H9 (cell line): ENCODE results near the gene TMEM132C. TPM values are rescaled to one million over a fixed set of nuclear protein-coding genes. Genes with fewer than 3 reads are reported as not detected.

Source experiments
- DNase-seq: peaks from one replicate; pipeline ENCODE4 v3.0.0-alpha.2; 2017
- H2AFZ ChIP-seq: one replicate; pipeline ENCODE4 v1.6.1; 2013; ENCODE audit warnings: mild to moderate bottlenecking, low read length, control low read depth, moderate library complexity
- H2AK5ac ChIP-seq: 2 replicates; pipeline ENCODE4 v1.6.1; 2013; ENCODE audit warnings: low read length, control low read depth, mixed read lengths; ENCODE audit not compliant: insufficient read length
- H2BK120ac ChIP-seq: one replicate; pipeline ENCODE4 v1.6.1; 2013; ENCODE audit warnings: low read depth, mild to moderate bottlenecking, low read length, control low read depth, inconsistent platforms; ENCODE audit not compliant: poor library complexity, severe bottlenecking
- H2BK12ac ChIP-seq: 2 replicates; pipeline ENCODE4 v1.6.1; 2013; ENCODE audit warnings: low read length, control low read depth, mixed read lengths, low read depth; ENCODE audit not compliant: insufficient read length
- H2BK15ac ChIP-seq: 2 replicates; pipeline ENCODE4 v1.6.1; 2013; ENCODE audit warnings: low read depth, low read length, control low read depth
- H2BK20ac ChIP-seq: one replicate; pipeline ENCODE4 v1.6.1; 2013; ENCODE audit warnings: low read depth, mild to moderate bottlenecking, low read length, control low read depth, inconsistent platforms; ENCODE audit not compliant: poor library complexity, severe bottlenecking
- H2BK5ac ChIP-seq: 2 replicates; pipeline ENCODE4 v1.6.1; 2013; ENCODE audit warnings: low read length, control low read depth, mixed read lengths; ENCODE audit not compliant: insufficient read length
- H3K14ac ChIP-seq: 2 replicates; pipeline ENCODE4 v1.6.1; 2013; ENCODE audit warnings: low read length, control low read depth; ENCODE audit not compliant: insufficient read depth
- H3K18ac ChIP-seq: 2 replicates; pipeline ENCODE4 v1.6.1; 2013; ENCODE audit warnings: low read depth, mild to moderate bottlenecking, mixed read lengths, low read length, control low read depth; ENCODE audit not compliant: insufficient read length
- H3K23ac ChIP-seq: 2 replicates; pipeline ENCODE4 v1.6.1; 2013; ENCODE audit warnings: low read length, control low read depth, mixed read lengths, low read depth; ENCODE audit not compliant: insufficient read length
- H3K23me2 ChIP-seq: 2 replicates; pipeline ENCODE4 v1.6.1; 2013; ENCODE audit warnings: low read depth, mild to moderate bottlenecking, mixed read lengths, low read length, control low read depth; ENCODE audit not compliant: insufficient read length, poor library complexity, severe bottlenecking
- H3K27ac ChIP-seq: 2 replicates; pipeline ENCODE4 v1.5.1; 2013; ENCODE audit warnings: low read length, control low read depth, mixed read lengths, low read depth; ENCODE audit not compliant: insufficient read length
- H3K27me3 ChIP-seq: 2 replicates; pipeline ENCODE4 v1.6.1; 2013; ENCODE audit warnings: low read length, control low read depth, inconsistent platforms; ENCODE audit not compliant: insufficient read depth
- H3K4ac ChIP-seq: 2 replicates; pipeline ENCODE4 v1.6.1; 2013; ENCODE audit warnings: low read depth, mild to moderate bottlenecking, control low read depth, inconsistent platforms, low read length, moderate library complexity
- H3K4me1 ChIP-seq: 2 replicates; pipeline ENCODE4 v1.6.1; 2013; ENCODE audit warnings: low read length, control low read depth, inconsistent platforms; ENCODE audit not compliant: insufficient read depth
- H3K4me2 ChIP-seq: 2 replicates; pipeline ENCODE4 v1.6.1; 2013; ENCODE audit warnings: low read length, control low read depth, mixed read lengths; ENCODE audit not compliant: insufficient read length, insufficient read depth
- H3K56ac ChIP-seq: 2 replicates; pipeline ENCODE4 v1.6.1; 2013; ENCODE audit warnings: low read depth, mild to moderate bottlenecking, mixed read lengths, low read length, control low read depth; ENCODE audit not compliant: insufficient read length
- H3K79me1 ChIP-seq: 2 replicates; pipeline ENCODE4 v1.6.1; 2013; ENCODE audit warnings: low read depth, mild to moderate bottlenecking, moderate library complexity, low read length, control low read depth, inconsistent platforms; ENCODE audit not compliant: insufficient read depth, poor library complexity, severe bottlenecking
- H3K79me2 ChIP-seq: 2 replicates; pipeline ENCODE4 v1.6.1; 2013; ENCODE audit warnings: low read length, control low read depth, inconsistent platforms; ENCODE audit not compliant: insufficient read depth
- H3K9ac ChIP-seq: 2 replicates; pipeline ENCODE4 v1.6.1; 2013; ENCODE audit warnings: low read length, control low read depth, mixed read lengths; ENCODE audit not compliant: insufficient read length; ENCODE audit errors: extremely low read depth
- H3K9me3 ChIP-seq: one replicate; pipeline ENCODE4 v1.6.1; 2013; ENCODE audit warnings: low read depth, low read length, inconsistent platforms; ENCODE audit not compliant: control insufficient read depth
- H3T11ph ChIP-seq: one replicate; pipeline ENCODE4 v1.6.1; 2013; ENCODE audit warnings: mild to moderate bottlenecking, low read length, control low read depth, inconsistent platforms
- H4K20me1 ChIP-seq: one replicate; pipeline ENCODE4 v1.6.1; 2013; ENCODE audit not compliant: control insufficient read depth, insufficient read length, insufficient read depth
- H4K5ac ChIP-seq: 2 replicates; pipeline ENCODE4 v1.6.1; 2013; ENCODE audit warnings: low read depth, mild to moderate bottlenecking, mixed read lengths, low read length, control low read depth; ENCODE audit not compliant: insufficient read length
- H4K8ac ChIP-seq: replicated peaks from 2 replicates; pipeline ENCODE4 v1.6.1; 2013; ENCODE audit warnings: low read length, control low read depth, mixed read lengths, low read depth; ENCODE audit not compliant: insufficient read length
- H4K91ac ChIP-seq: 2 replicates; pipeline ENCODE4 v1.6.1; 2013; ENCODE audit warnings: low read depth, mild to moderate bottlenecking, moderate library complexity, mixed read lengths, low read length, control low read depth; ENCODE audit not compliant: insufficient read length
- H3K27ac Mint-ChIP-seq, 3 experiments: 2 replicates in 2 of 3; 3 replicates in 1 of 3; pipeline ENCODE4 v1.8.0; 2020 to 2021; ENCODE audit warnings: mixed read lengths in 3 of 3, mild to moderate bottlenecking in 1 of 3, moderate library complexity in 1 of 3
- H3K27me3 Mint-ChIP-seq: 2 replicates; pipeline ENCODE4 v1.8.0; 2021; ENCODE audit warnings: low read depth, mild to moderate bottlenecking, moderate library complexity, mixed read lengths
- H3K36me3 Mint-ChIP-seq, 3 experiments: 2 replicates in 2 of 3; 3 replicates in 1 of 3; pipeline ENCODE4 v1.8.0; 2020 to 2021; ENCODE audit warnings: low read depth in 3 of 3, mixed read lengths in 3 of 3; ENCODE audit not compliant: insufficient read depth in 1 of 3
- H3K4me1 Mint-ChIP-seq, 2 experiments: 2 replicates each; pipeline ENCODE4 v1.8.0; 2020; ENCODE audit warnings: mixed read lengths in 2 of 2
- H3K4me3 Mint-ChIP-seq, 2 experiments: 2 replicates in 1 of 2; 3 replicates in 1 of 2; pipeline ENCODE4 v1.8.0; 2020 to 2021; ENCODE audit warnings: mild to moderate bottlenecking in 2 of 2, mixed read lengths in 2 of 2, moderate library complexity in 1 of 2
- H3K9me3 Mint-ChIP-seq, 2 experiments: 2 replicates in 1 of 2; 3 replicates in 1 of 2; pipeline ENCODE4 v1.8.0; 2020; ENCODE audit warnings: mild to moderate bottlenecking in 2 of 2, mixed read lengths in 2 of 2, moderate library complexity in 1 of 2
- WGBS: extraction: QIAGEN DNeasy Blood & Tissue Kit; methylation state at CpG from one replicate; pipeline ENCODE4 v1.1.7; 2013; ENCODE audit warnings: missing lambda C conversion rate, low lambda C conversion rate, mixed read lengths; ENCODE audit not compliant: insufficient read length; ENCODE audit errors: extremely low coverage; 5-methylcytosine and 5-hydroxymethylcytosine counted together
- total RNA-seq: library from RNA; stranded (reverse); gene quantifications from 2 replicates; pipeline ENCODE4 v1.2.1, GENCODE V29; 2021
- TF ChIP-seq, protein P1 (sequence below): fragments of 200-600 bp; sonication (generic); conservative IDR thresholded peaks from 3 replicates; pipeline ENCODE4 v1.8.0; 2021; ENCODE audit warnings: antibody characterized with exemption, mild to moderate bottlenecking

Gene TMEM132C
- total RNA-seq, 1 experiment from 2014 or later: 0.22 TPM

DNA sequence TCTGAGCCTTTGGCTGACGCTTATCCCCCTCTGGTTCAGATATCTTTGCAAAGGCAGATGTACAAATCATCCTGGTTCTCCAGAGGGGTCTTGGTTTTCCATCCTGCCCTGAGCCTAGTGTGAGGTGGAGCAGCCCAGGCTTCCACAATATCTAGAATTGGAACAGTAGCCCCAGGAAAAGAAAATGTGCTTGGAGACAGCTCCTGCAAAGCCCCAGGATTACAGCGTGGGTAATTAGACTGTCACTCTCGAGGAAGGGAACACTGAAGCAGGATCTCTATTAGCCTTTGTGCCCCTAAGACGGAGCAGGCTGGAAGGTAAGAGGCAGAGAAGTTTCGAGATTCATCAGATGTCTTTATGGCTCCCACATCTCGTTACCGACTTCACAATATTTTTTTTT is 59.4 kb downstream of the TMEM132C start:
- no peaks in the 10 kb centered on the region for H3K36me3 Mint-ChIP-seq
- H4K8ac ChIP-seq: no peak overlapping the region
- H3K27me3 ChIP-seq: peaks cover 2% of the 10 kb centered on the region; the same call in 1 of the 2 replicates
- no peak overlapping the region for H2BK5ac ChIP-seq
- H3K4me3 Mint-ChIP-seq: no peak overlapping the region
- H4K91ac ChIP-seq: no peak overlapping the region
- H3K23me2 ChIP-seq: no peaks in the 10 kb centered on the region
- H2BK120ac ChIP-seq: no peak overlapping the region
- no peak overlapping the region for H3K18ac ChIP-seq
- H3K27me3 Mint-ChIP-seq: peaks cover 19% of the 10 kb centered on the region
- no peak overlapping the region for H3K14ac ChIP-seq
- no peak overlapping the region for H3K4ac ChIP-seq
- H2BK15ac ChIP-seq: no peak overlapping the region
- no peak overlapping the region for H2AK5ac ChIP-seq
- H3K56ac ChIP-seq: no peak overlapping the region
- H3K79me1 ChIP-seq: no peaks in the 10 kb centered on the region
- no peak overlapping the region for H4K5ac ChIP-seq
- H3K9me3 Mint-ChIP-seq: no peaks in the 10 kb centered on the region
- no peak overlapping the region for H3K23ac ChIP-seq
- no peak overlapping the region for H2AFZ ChIP-seq
- no peak overlapping the region for H2BK20ac ChIP-seq
- no peaks in the 10 kb centered on the region for H3K4me1 ChIP-seq
- no peak overlapping the region for H3K27ac ChIP-seq
- no peak overlapping the region for H3K9ac ChIP-seq
- H2BK12ac ChIP-seq: no peak overlapping the region
- WGBS: no CpG with 5 or more reads among the region's 7 CpGs
- H3K4me2 ChIP-seq: no peak overlapping the region
- TF ChIP-seq, protein P1, sequence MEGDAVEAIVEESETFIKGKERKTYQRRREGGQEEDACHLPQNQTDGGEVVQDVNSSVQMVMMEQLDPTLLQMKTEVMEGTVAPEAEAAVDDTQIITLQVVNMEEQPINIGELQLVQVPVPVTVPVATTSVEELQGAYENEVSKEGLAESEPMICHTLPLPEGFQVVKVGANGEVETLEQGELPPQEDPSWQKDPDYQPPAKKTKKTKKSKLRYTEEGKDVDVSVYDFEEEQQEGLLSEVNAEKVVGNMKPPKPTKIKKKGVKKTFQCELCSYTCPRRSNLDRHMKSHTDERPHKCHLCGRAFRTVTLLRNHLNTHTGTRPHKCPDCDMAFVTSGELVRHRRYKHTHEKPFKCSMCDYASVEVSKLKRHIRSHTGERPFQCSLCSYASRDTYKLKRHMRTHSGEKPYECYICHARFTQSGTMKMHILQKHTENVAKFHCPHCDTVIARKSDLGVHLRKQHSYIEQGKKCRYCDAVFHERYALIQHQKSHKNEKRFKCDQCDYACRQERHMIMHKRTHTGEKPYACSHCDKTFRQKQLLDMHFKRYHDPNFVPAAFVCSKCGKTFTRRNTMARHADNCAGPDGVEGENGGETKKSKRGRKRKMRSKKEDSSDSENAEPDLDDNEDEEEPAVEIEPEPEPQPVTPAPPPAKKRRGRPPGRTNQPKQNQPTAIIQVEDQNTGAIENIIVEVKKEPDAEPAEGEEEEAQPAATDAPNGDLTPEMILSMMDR: no peak
- H3T11ph ChIP-seq: no peak overlapping the region
- H3K27ac Mint-ChIP-seq: no peak overlapping the region
- no peaks in the 10 kb centered on the region for H3K9me3 ChIP-seq
- no peaks in the 10 kb centered on the region for H3K79me2 ChIP-seq
- DNase-seq: no peak
- no peaks in the 10 kb centered on the region for H4K20me1 ChIP-seq
- peaks cover 4 to 5% of the 10 kb centered on the region in 2 experiments for H3K4me1 Mint-ChIP-seq
